HL-60 (cell line): Measurements from ENCODE around the gene RAB11FIP3.
A peak's percentile ranks its signal among the peaks of the same experiment; 100 is the strongest.

Experiments
- DNase-seq, 2 experiments: peaks; one replicate each; pipeline ENCODE4 v3.0.0-alpha.2; 2010 to 2020; ENCODE audit warnings: low read depth in 1 of 2, low spot score in 1 of 2
- H3K27ac ChIP-seq: fragments of 250-450 bp; sonication (Bioruptor Pico); replicated peaks from 2 replicates; pipeline ENCODE4 v1.5.1; 2020; ENCODE audit warnings: mild to moderate bottlenecking, moderate library complexity
- H3K27me3 ChIP-seq: fragments of 250-450 bp; sonication (Bioruptor Pico); 2 replicates; pipeline ENCODE4 v1.5.1; 2021; ENCODE audit warnings: mild to moderate bottlenecking, moderate library complexity; ENCODE audit not compliant: insufficient read depth, poor library complexity, severe bottlenecking
- H3K4me3 ChIP-seq: replicated peaks from 2 replicates; pipeline ENCODE4 v1.5.1; 2011; ENCODE audit warnings: mild to moderate bottlenecking, control low read depth, low read length; ENCODE audit not compliant: insufficient read depth
- CTCF ChIP-seq: IDR thresholded peaks from one replicate; pipeline ENCODE4 v1.5.1; 2011; ENCODE audit warnings: low read length, control low read depth, inconsistent platforms; ENCODE audit not compliant: insufficient read depth
- GABPA ChIP-seq: IDR thresholded peaks from 2 replicates; pipeline ENCODE4 v1.6.1; 2012; ENCODE audit warnings: low read depth
- POLR2AphosphoS5 ChIP-seq: IDR thresholded peaks from 2 replicates; pipeline ENCODE4 v1.6.1; 2012; ENCODE audit warnings: low read depth
- REST ChIP-seq: IDR thresholded peaks from 2 replicates; pipeline ENCODE4 v1.6.1; 2012; ENCODE audit warnings: low read depth; ENCODE audit not compliant: insufficient replicate concordance
- SPI1 ChIP-seq: IDR thresholded peaks from 2 replicates; pipeline ENCODE4 v1.6.1; 2012; ENCODE audit warnings: low read depth, mild to moderate bottlenecking, borderline replicate concordance

RAB11FIP3 gene

GRCh38 chr16:528111-529011 lies 102.9 kb downstream of the RAB11FIP3 start:
- peak; percentile 61 to 93 for DNase-seq
- peak overlapping the region; percentile 91 for H3K27ac ChIP-seq
- H3K27me3 ChIP-seq: no peaks in the 10 kb centered on the region
- peak overlapping the region; percentile 85 for H3K4me3 ChIP-seq
- TF ChIP-seq SPI1 (no peak; the same call in 1 of the 2 replicates), GABPA (no peak), CTCF (no peak), REST (no peak), POLR2AphosphoS5 (no peak; the same call in 1 of the 2 replicates)

- H3K4me3 ChIP-seq: peak overlapping the region; percentile 85
- H3K27ac ChIP-seq: peak overlapping the region; percentile 91
- DNase-seq: peak in 1 of 2 experiments; percentile 50
- TF ChIP-seq SPI1 (peak; percentile 36; the same call in 1 of the 2 replicates), REST (no peak)
- no peaks in the 10 kb centered on the region for H3K27me3 ChIP-seq
Measured at GRCh38 chr16:529012-529575, 103.6 kb downstream of the RAB11FIP3 start.

- TF ChIP-seq POLR2AphosphoS5 (no peak), REST (no peak), CTCF (no peak)
Measured at GRCh38 chr16:530111-530817, 104.8 kb downstream of the RAB11FIP3 start.

More at GRCh38 chr16:530111-530817, 104.8 kb downstream of the RAB11FIP3 start:
- H3K4me3 ChIP-seq: no peak overlapping the region
- H3K27me3 ChIP-seq: no peaks in the 10 kb centered on the region
- DNase-seq: no peak
- H3K27ac ChIP-seq: no peak overlapping the region
